ENCODE measurements around the gene SYNE1.
"Not testable (repeated sequence)": the region's sequence is repeated elsewhere in the genome, so short reads cannot be mapped to it uniquely, and the experiment has no call there.

GRCh38 chr6:152076242-152076641 is 560.9 kb downstream of the SYNE1 start:
- not testable (repeated sequence) for TF ChIP-seq POLR2A (IDR thresholded peaks at IDR 0.05)
- TF ChIP-seq, protein P1, sequence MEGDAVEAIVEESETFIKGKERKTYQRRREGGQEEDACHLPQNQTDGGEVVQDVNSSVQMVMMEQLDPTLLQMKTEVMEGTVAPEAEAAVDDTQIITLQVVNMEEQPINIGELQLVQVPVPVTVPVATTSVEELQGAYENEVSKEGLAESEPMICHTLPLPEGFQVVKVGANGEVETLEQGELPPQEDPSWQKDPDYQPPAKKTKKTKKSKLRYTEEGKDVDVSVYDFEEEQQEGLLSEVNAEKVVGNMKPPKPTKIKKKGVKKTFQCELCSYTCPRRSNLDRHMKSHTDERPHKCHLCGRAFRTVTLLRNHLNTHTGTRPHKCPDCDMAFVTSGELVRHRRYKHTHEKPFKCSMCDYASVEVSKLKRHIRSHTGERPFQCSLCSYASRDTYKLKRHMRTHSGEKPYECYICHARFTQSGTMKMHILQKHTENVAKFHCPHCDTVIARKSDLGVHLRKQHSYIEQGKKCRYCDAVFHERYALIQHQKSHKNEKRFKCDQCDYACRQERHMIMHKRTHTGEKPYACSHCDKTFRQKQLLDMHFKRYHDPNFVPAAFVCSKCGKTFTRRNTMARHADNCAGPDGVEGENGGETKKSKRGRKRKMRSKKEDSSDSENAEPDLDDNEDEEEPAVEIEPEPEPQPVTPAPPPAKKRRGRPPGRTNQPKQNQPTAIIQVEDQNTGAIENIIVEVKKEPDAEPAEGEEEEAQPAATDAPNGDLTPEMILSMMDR (IDR thresholded peaks at IDR 0.05): not testable (repeated sequence)
